GM12891 (cell line): ENCODE data around the gene TMOD1.

Experiments
- PAX5 ChIP-seq: IDR thresholded peaks from 2 replicates; pipeline ENCODE4 v1.6.1; 2011; ENCODE audit warnings: low read length, moderate library complexity, mild to moderate bottlenecking; ENCODE audit not compliant: insufficient read depth, severe bottlenecking
- POLR2A ChIP-seq: IDR thresholded peaks from 2 replicates; pipeline ENCODE4 v1.6.1; 2011; ENCODE audit warnings: low read depth, low read length, control low read depth
- POLR2AphosphoS5 ChIP-seq: IDR thresholded peaks from 2 replicates; pipeline ENCODE4 v1.6.1; 2011; ENCODE audit warnings: low read depth, low read length, control low read depth
- POU2F2 ChIP-seq: IDR thresholded peaks from 2 replicates; pipeline ENCODE4 v1.6.1; 2011; ENCODE audit warnings: low read depth, mild to moderate bottlenecking, control low read depth, low read length, moderate library complexity
- SPI1 ChIP-seq: IDR thresholded peaks from 2 replicates; pipeline ENCODE4 v1.6.1; 2011; ENCODE audit warnings: low read depth, low read length, control low read depth

- TF ChIP-seq SPI1 (no peak), POLR2AphosphoS5 (no peak), POU2F2 (no peak), POLR2A (no peak), PAX5 (no peak)
These were observed 17.3 kb upstream of the TMOD1 start for GRCh38 chr9:97484134-97484533.
